Measurements from ENCODE around the gene PDZK1IP1. TPM values are rescaled to one million over a fixed set of nuclear protein-coding genes. Genes with fewer than 3 reads are reported as not detected.

The PDZK1IP1 gene
- total RNA-seq, 3 donors from 2014 or later (not counting 1 experiment from before 2014, with no cell fraction given) = 0.54 TPM; not detected in 2

GRCh38 chr1:47231301-47232186, 41.7 kb upstream of the PDZK1IP1 start:
- Histone ChIP-seq H3K27ac (ENCODE audit: low read length) (no peak overlapping the region), H3K9me3 (ENCODE audit: control insufficient read depth, insufficient read depth, low read length) (no peaks in the 10 kb centered on the region), H3K4me1 (ENCODE audit: control insufficient read depth, insufficient read depth, low read length) (peaks cover 28% of the 10 kb centered on the region), H3K4me3 (ENCODE audit: low read length) (peak overlapping the region; percentile 19), H3K27me3 (ENCODE audit: control insufficient read depth, insufficient read depth, low read length) (peaks cover 59% of the 10 kb centered on the region), H3K36me3 (ENCODE audit: control insufficient read depth, insufficient read depth, low read length) (no peaks in the 10 kb centered on the region)
- Mint-ChIP-seq H3K4me1 (peaks cover 22 to 37% of the 10 kb centered on the region in 2 donors), H3K4me3 (peak overlapping the region; percentile 75), H3K36me3 (no peaks in the 10 kb centered on the region), H3K27ac (no peak overlapping the region), H3K9me3 (no peaks in the 10 kb centered on the region), H3K27me3 (ENCODE audit: low read depth in 2 of 2) (peaks cover 73 to 75% of the 10 kb centered on the region in 2 donors)
- WGBS (ENCODE audit: insufficient coverage) = 1% methylated on average over 59 of the region's 62 CpGs
- TF ChIP-seq, protein P1, sequence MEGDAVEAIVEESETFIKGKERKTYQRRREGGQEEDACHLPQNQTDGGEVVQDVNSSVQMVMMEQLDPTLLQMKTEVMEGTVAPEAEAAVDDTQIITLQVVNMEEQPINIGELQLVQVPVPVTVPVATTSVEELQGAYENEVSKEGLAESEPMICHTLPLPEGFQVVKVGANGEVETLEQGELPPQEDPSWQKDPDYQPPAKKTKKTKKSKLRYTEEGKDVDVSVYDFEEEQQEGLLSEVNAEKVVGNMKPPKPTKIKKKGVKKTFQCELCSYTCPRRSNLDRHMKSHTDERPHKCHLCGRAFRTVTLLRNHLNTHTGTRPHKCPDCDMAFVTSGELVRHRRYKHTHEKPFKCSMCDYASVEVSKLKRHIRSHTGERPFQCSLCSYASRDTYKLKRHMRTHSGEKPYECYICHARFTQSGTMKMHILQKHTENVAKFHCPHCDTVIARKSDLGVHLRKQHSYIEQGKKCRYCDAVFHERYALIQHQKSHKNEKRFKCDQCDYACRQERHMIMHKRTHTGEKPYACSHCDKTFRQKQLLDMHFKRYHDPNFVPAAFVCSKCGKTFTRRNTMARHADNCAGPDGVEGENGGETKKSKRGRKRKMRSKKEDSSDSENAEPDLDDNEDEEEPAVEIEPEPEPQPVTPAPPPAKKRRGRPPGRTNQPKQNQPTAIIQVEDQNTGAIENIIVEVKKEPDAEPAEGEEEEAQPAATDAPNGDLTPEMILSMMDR (IDR thresholded peaks at IDR 0.05) = no peak
- intact Hi-C loops (cut with micrococcal nuclease) = loop anchor here (10.0 kb wide), 1 partner anchor 203 kb away; the partner anchor contains the start of gene FOXD2
- DNase-seq = peak in 1 of 2 donors; percentile 46
- peak; percentile 34 to 59 (median 50) for ATAC-seq

GRCh38 chr1:47230692-47231300, 41.0 kb upstream of the PDZK1IP1 start:
- Mint-ChIP-seq H3K9me3 (no peaks in the 10 kb centered on the region), H3K4me1 (peaks cover 22 to 38% of the 10 kb centered on the region in 2 donors), H3K4me3 (peak overlapping the region; percentile 56), H3K27me3 (ENCODE audit: low read depth in 2 of 2) (peaks cover 77 to 83% of the 10 kb centered on the region in 2 donors), H3K27ac (no peak overlapping the region), H3K36me3 (no peaks in the 10 kb centered on the region)
- Histone ChIP-seq H3K4me1 (ENCODE audit: control insufficient read depth, insufficient read depth, low read length) (peaks cover 28% of the 10 kb centered on the region), H3K4me3 (ENCODE audit: low read length) (no peak overlapping the region), H3K36me3 (ENCODE audit: control insufficient read depth, insufficient read depth, low read length) (no peaks in the 10 kb centered on the region), H3K27ac (ENCODE audit: low read length) (no peak overlapping the region), H3K27me3 (ENCODE audit: control insufficient read depth, insufficient read depth, low read length) (peaks cover 62% of the 10 kb centered on the region), H3K9me3 (ENCODE audit: control insufficient read depth, insufficient read depth, low read length) (no peaks in the 10 kb centered on the region)
- intact Hi-C loops (cut with micrococcal nuclease) = loop anchor here (10.0 kb wide), 1 partner anchor 204 kb away; the partner anchor contains the start of gene FOXD2
- TF ChIP-seq, protein P1 (IDR thresholded peaks at IDR 0.05) = no peak
- WGBS (ENCODE audit: insufficient coverage) = 1% methylated on average over 44 of the region's 44 CpGs
- DNase-seq (peak; percentile 21 to 33), ATAC-seq (peak in 2 of 3 donors; percentile 46 to 55)

DNA sequence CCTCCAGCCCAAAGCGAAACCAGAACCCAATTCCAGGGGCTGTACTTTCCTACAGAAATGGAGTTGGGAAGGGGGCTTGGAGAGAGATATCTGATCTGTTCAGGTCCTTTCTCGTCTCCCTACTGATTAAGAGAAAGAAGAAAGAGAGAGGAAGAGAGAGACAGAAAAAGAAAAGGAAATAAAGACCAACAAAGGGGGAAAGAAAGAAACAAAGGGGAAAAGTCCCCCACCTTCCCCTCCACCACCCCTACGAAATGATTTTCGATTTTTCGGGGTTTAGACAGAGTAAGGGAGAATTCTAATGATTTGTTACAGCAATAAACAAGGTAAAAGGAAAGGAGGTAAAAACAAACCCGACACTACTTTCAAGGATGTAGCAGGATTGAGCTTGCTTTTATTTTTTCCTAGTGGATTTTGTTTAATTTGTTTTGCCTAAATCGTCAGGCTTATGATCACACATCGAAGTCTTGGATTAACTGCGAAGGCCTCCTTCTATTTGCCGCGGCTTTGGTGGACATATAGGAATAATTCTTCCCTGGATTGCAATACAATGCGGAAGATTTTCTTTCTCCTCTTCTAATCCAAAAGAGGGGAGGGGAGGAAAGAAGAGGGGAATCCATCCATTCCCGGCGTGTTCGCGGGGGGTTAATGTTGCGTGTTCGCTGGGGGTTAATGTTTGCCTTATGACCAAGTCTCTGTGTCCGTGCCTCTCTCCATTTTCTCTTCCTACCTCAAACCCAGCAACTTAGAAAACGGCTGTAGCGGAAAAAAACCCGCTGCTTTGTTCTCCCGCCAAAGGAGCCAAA, 40.3 kb upstream of the PDZK1IP1 start:
- Mint-ChIP-seq H3K36me3 (no peaks in the 10 kb centered on the region), H3K4me3 (peak overlapping the region; percentile 56), H3K4me1 (peaks cover 22 to 41% of the 10 kb centered on the region in 2 donors), H3K27me3 (ENCODE audit: low read depth in 2 of 2) (peaks cover 78 to 85% of the 10 kb centered on the region in 2 donors), H3K27ac (no peak overlapping the region), H3K9me3 (no peaks in the 10 kb centered on the region)
- WGBS (ENCODE audit: insufficient coverage) = 3% methylated on average over 8 of the region's 23 CpGs
- Histone ChIP-seq H3K4me3 (ENCODE audit: low read length) (no peak overlapping the region), H3K27ac (ENCODE audit: low read length) (no peak overlapping the region), H3K36me3 (ENCODE audit: control insufficient read depth, insufficient read depth, low read length) (no peaks in the 10 kb centered on the region), H3K27me3 (ENCODE audit: control insufficient read depth, insufficient read depth, low read length) (peaks cover 62% of the 10 kb centered on the region), H3K9me3 (ENCODE audit: control insufficient read depth, insufficient read depth, low read length) (no peaks in the 10 kb centered on the region), H3K4me1 (ENCODE audit: control insufficient read depth, insufficient read depth, low read length) (peaks cover 25% of the 10 kb centered on the region)
- intact Hi-C loops (cut with micrococcal nuclease) = loop anchor here (10.0 kb wide), 1 partner anchor 205 kb away; the partner anchor contains the start of gene FOXD2
- TF ChIP-seq, protein P1 (IDR thresholded peaks at IDR 0.05) = no peak
- ATAC-seq (no peak), DNase-seq (no peak)
